Measurements from ENCODE around the gene PEMT.

The PEMT gene

DNA sequence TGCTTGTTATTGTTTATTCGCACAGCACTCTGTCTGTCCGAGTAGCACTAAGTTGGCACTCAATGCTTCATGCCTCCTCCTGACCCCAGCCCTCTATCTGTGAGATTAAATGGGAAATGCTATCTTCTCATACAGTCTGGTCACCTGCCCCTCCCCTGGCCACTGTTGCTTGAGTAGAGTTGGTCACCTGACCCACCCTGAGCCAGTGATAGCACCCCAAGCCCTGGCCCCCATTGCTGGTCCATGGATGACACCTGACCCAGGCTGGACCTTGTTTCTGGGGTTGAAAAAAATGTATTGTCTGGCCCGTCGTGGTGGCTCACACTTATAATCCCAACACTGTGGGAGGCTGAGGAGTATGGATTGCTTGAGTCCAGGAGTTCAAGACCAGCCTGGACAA is 8.5 kb upstream of the PEMT start:
- Mint-ChIP-seq H3K27me3 (ENCODE audit: low read depth) (no peaks in the 10 kb centered on the region), H3K4me1 (peaks cover under 1% of the 10 kb centered on the region), H3K27ac (no peak overlapping the region)

DNA sequence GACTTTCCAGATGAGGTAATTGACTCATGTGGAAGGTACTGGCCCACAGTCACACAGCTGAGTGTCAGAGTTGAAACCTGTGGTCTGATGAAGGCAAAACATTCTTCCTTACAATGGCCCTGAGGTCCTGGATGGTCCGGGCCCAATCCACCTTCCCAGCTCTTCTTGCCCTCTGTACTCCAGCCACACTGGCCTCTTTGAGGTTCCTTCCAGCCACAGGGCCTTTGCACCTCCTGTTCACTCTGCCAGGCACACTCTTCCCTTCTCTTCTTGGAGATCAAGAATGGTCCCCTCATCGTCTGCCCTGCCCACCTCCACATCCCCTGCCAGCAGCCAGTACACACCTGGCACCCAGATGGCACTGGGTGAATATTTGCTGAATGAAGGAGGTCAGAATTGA is 6.5 kb upstream of the PEMT start:
- no peak overlapping the region for H3K4me3 Mint-ChIP-seq
- H3K36me3 Mint-ChIP-seq (ENCODE audit: low read depth), result no peaks in the 10 kb centered on the region
- TF ChIP-seq, protein P1, sequence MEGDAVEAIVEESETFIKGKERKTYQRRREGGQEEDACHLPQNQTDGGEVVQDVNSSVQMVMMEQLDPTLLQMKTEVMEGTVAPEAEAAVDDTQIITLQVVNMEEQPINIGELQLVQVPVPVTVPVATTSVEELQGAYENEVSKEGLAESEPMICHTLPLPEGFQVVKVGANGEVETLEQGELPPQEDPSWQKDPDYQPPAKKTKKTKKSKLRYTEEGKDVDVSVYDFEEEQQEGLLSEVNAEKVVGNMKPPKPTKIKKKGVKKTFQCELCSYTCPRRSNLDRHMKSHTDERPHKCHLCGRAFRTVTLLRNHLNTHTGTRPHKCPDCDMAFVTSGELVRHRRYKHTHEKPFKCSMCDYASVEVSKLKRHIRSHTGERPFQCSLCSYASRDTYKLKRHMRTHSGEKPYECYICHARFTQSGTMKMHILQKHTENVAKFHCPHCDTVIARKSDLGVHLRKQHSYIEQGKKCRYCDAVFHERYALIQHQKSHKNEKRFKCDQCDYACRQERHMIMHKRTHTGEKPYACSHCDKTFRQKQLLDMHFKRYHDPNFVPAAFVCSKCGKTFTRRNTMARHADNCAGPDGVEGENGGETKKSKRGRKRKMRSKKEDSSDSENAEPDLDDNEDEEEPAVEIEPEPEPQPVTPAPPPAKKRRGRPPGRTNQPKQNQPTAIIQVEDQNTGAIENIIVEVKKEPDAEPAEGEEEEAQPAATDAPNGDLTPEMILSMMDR (IDR thresholded peaks at IDR 0.05; ENCODE audit: unreplicated experiment in 3 of 3), result no peak
- H3K9me3 Mint-ChIP-seq, result no peaks in the 10 kb centered on the region
- H3K4me1 Mint-ChIP-seq, result no peaks in the 10 kb centered on the region
- no peak overlapping the region for H3K27ac Mint-ChIP-seq
- H3K27me3 Mint-ChIP-seq (ENCODE audit: low read depth), result no peaks in the 10 kb centered on the region

More for the DNA sequence above, 8.5 kb upstream of the PEMT start:
- Mint-ChIP-seq H3K9me3 (no peaks in the 10 kb centered on the region), H3K36me3 (ENCODE audit: low read depth) (no peaks in the 10 kb centered on the region), H3K4me3 (no peak overlapping the region)
- TF ChIP-seq, protein P1 (IDR thresholded peaks at IDR 0.05; ENCODE audit: unreplicated experiment in 3 of 3), result no peak

DNA sequence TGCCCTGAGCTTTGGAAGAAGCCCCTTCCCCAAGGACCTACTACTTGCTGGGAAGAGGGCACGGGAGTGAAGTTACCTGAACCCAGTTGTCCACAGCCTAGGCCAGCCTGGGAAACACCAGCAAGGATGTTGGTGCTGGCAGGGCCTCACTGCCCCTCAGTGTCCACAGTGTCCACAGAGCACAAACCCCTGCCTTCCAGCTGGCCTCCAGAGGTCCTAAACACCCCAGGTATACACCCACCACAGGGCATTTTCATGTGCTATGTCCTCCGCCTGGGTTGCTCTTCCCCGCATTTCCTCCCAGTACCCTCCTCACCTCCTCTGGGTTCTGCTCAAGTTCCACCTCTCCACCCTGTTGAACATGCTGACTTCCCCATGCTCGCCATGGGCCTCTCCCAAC is 4.2 kb upstream of the PEMT start:
- Mint-ChIP-seq H3K4me3 (peak overlapping the region; percentile 40 to 63 (median 57)), H3K36me3 (ENCODE audit: low read depth) (no peaks in the 10 kb centered on the region), H3K27ac (peak overlapping the region in 1 of 3 experiments; percentile 65), H3K27me3 (ENCODE audit: low read depth) (no peaks in the 10 kb centered on the region), H3K4me1 (peaks cover 12% of the 10 kb centered on the region), H3K9me3 (no peaks in the 10 kb centered on the region)
- TF ChIP-seq, protein P1 (IDR thresholded peaks at IDR 0.05; ENCODE audit: unreplicated experiment in 3 of 3), result no peak

DNA sequence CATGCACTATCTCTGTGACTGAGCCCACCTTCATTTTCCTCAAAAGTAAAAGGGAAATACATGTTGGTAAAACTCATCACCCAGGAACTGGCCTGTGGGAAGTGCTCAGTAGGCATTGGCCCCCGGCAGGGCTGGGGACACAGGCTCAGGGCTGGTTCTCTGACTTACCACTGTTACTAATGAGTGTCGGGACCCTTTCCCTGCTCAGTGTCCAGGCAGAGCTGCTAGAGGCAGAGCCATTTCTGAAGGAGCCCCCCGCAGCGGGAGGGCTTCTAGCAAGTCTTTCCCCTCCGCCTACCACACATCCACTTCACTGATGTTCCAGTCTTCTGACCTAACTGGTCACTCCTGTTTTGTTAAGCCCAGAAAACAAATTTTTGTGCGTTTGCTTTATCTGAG is 1.7 kb upstream of the PEMT start:
- Mint-ChIP-seq H3K36me3 (ENCODE audit: low read depth) (no peaks in the 10 kb centered on the region), H3K4me3 (peak overlapping the region; percentile 90 to 96 (median 95)), H3K27ac (peak overlapping the region in 2 of 3 experiments; percentile 57 to 92), H3K9me3 (no peaks in the 10 kb centered on the region), H3K4me1 (peaks cover 20% of the 10 kb centered on the region), H3K27me3 (ENCODE audit: low read depth) (no peaks in the 10 kb centered on the region)
- TF ChIP-seq, protein P1 (IDR thresholded peaks at IDR 0.05; ENCODE audit: unreplicated experiment in 3 of 3), result no peak

DNA sequence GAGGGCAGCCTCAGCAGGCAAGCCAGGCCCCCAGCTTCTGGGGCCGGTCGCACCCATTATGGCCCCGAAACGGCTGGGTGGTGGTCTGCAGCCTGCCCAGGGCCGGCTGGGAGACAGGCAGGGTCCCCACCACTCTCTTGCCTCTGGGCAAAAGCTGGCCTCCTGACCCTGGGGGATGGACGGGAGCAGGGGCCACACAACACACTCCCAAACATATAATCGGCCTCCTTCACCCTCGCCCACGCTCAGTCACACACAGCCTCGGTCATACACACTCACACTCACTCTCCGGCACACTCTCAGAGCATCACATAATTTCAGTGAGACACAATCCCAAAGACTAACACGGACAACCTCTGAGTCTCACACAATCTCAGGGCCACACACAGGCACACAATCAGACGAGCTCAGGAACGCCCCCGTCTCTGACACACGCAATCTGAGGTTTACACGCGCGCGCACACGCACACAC is 589 bp downstream of the PEMT start:
- Mint-ChIP-seq H3K36me3 (ENCODE audit: low read depth) (no peaks in the 10 kb centered on the region), H3K27me3 (ENCODE audit: low read depth) (no peaks in the 10 kb centered on the region), H3K4me3 (peak overlapping the region; percentile 90 to 96 (median 95)), H3K9me3 (no peaks in the 10 kb centered on the region), H3K4me1 (peaks cover 25% of the 10 kb centered on the region), H3K27ac (peak overlapping the region; percentile 92 to 96 (median 96))
- TF ChIP-seq, protein P1 (IDR thresholded peaks at IDR 0.05; ENCODE audit: unreplicated experiment in 3 of 3), result no peak

DNA sequence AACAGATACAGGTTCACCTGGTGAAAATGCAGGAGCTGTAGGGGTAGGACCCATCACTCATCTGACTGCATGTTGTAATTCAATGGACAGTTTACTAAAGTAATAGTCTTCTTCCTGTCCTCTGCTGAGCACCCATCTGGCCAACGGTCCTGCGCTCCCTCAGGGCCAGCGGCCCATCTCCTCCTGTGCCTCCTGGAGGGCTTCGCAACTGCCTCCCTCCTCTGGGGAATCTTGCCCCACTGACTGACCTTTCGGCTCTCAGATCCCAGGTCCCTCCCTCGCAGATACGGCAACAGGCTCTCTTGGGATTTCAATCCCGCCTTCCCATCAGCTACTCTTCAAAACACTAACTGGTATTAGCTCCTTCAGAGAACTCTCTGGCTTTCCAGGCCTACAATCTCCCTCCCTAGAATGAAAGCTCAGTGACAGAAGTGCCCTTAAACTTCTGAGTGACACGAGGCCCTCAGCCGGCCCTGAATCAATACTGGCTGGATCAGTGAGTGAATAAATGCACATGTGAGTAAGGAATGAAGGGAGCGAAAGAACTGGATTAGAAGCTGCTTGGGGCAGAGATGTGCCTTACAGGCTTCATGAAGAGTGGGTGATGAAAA is 1.3 kb downstream of the PEMT start:
- no peaks in the 10 kb centered on the region for H3K9me3 Mint-ChIP-seq
- TF ChIP-seq, protein P1 (IDR thresholded peaks at IDR 0.05; ENCODE audit: unreplicated experiment in 3 of 3), result no peak
- peaks cover 25% of the 10 kb centered on the region for H3K4me1 Mint-ChIP-seq
- H3K27ac Mint-ChIP-seq, result peak overlapping the region; percentile 92 to 96 (median 96)
- no peaks in the 10 kb centered on the region for H3K27me3 Mint-ChIP-seq (ENCODE audit: low read depth)
- H3K36me3 Mint-ChIP-seq (ENCODE audit: low read depth), result no peaks in the 10 kb centered on the region
- H3K4me3 Mint-ChIP-seq, result peak overlapping the region; percentile 90 to 96 (median 95)
